Activated CD8-positive, alpha-beta memory T cell treated with anti-CD3 and anti-CD28 coated beads, Interleukin-2, amount 50 U/mL, for 4 hours (primary cell): ENCODE results near the gene KDM4C.
"Not testable (repeated sequence)": the region's sequence is repeated elsewhere in the genome, so short reads cannot be mapped to it uniquely, and the experiment has no call there.

ENCODE experiments used
- DNase-seq: peaks from one replicate; pipeline ENCODE4 v3.0.0-alpha.2; 2020

KDM4C gene

GRCh38 chr9:6986141-6986815, 228.5 kb downstream of the KDM4C start:
- DNase-seq, result no peak

GRCh38 chr9:6987381-6987780, 229.6 kb downstream of the KDM4C start:
- DNase-seq, result no peak

GRCh38 chr9:6991418-6991817, 233.6 kb downstream of the KDM4C start:
- no peak for DNase-seq

DNA sequence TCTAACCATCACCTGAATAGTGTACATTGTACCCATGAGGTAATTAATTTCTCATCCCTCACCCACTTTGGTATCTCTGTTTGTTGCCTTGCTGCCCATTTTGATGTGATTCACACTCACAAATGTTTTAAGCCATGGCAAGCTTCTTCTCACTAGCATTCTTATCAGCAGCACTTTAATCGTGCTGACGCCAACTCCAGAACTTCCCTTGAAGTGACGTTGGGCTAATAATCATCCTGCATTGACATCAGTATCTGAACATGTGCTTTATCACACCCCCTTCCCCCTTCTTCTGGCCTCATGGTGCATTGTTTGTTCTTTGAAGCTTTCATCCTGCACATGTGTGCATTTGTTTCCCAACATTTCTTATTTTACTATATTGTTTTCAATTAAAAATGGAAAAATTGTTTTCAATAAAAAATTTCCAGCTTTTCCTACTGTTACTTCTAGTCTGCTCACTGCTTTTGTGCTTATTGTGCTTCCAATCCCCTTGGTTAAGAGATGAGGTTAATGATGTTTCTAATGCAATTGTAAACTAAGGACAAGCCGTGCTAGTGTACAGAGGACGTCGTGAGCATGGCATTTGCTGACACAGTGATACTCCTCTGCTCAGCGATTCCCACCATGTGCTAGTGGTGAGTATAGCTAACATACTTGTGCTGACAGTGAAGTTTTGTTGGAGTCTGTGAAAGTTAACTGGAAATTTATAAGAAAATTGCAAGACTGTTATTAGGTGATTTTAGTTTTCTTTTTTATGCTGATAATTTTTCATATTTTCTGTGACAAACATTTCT, 238.5 kb downstream of the KDM4C start:
- no peak for DNase-seq

- DNase-seq, result no peak
Measured at GRCh38 chr9:6997330-6997729, 239.6 kb downstream of the KDM4C start.

DNA sequence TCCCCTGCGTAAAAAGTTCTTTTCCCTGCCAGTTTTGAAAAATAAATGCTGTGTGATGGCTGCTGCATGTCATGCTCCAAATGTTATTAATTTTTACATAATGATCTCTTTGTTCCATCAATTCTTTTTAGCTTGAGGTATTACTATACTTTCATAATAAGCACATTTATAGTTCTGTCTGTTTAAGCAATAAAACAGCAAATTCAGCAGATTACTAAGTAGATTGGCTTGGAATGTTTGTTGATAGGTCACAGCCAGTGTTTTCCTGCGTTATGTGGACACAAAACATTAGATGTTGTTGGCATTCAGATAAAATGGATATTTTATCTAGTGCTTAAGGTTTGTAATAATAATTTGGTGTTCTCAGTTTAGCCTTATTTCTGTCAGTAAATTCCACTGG, 242.0 kb downstream of the KDM4C start:
- no peak for DNase-seq

DNA sequence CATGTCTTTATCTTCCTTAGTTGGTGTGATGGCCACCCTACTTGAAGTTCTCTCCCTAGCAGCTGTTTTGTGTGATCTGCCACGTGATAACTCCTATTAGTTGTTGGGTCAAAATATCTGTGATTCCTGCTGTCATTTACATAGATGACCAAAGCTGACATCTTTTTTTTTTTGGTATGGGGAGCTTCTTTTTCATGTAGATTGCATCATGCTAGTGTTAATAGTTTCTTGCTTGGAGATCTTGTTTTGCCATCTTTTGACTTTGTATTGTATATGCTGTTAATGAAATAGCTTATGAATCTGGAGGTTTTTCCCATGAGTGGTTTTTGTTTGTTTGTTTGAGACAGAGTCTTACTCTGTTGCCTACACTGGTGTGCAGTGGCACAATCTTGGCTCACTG, 243.8 kb downstream of the KDM4C start:
- DNase-seq, result no peak

DNA sequence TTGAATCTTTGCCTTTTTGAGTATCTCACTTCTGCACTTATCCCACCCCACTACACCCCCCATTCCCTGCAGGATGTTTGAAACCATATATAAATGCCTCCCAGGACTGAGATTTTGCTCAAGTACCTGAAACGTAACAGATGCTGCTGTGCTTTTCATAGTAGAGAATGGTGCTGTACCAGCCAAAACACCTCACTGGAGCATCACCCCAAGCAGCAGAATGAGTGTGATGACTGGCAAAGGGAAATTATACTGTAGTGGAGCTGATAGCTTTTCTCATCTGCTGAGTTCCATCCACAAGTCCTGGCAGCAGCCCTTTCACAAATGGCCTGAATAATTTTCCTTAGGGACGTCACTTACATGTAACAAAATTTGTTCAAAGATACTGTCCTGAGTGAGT, 246.1 kb downstream of the KDM4C start:
- no peak for DNase-seq

DNA sequence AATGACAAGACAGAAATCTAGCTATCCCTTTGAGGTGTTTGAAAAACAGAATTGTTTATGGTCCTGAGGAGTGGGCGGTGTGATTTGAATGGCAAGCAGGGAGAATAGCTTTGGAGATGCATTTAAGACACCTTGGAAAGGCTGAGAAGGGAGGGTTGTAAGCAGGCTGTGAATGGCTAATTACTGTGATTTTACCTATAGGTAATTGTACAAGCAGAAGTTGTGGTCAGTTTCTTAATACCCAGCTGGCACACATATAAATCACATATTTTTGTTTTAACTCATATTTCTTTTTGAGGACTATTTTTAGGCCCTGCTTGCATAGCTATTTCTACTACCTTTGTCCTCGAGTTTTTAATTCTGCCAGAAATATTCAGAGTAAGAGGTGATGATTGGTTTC, 248.6 kb downstream of the KDM4C start:
- no peak for DNase-seq

GRCh38 chr9:7008411-7008810, 250.6 kb downstream of the KDM4C start:
- no peak for DNase-seq

DNA sequence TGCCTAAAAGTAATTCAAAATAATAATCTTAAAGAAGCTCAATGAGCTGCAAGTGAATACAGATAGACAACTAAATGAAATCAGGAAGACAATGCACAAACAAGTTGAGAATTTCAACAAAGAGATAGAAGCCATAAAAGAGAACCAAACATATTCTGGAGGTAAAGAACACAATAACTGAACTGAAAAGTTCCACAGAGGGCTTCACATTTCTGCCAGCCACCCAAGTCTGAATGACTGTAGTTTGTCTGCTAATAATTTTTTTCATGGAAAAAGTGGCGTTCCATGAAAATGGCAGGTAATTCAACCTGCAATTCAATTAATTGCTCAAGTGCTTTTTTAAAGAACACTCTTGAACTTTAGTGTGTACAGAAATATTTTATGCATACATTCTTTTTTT, 251.3 kb downstream of the KDM4C start:
- DNase-seq, result no peak

- DNase-seq, result no peak
Measured at GRCh38 chr9:7011395-7012067, 253.8 kb downstream of the KDM4C start.

DNA sequence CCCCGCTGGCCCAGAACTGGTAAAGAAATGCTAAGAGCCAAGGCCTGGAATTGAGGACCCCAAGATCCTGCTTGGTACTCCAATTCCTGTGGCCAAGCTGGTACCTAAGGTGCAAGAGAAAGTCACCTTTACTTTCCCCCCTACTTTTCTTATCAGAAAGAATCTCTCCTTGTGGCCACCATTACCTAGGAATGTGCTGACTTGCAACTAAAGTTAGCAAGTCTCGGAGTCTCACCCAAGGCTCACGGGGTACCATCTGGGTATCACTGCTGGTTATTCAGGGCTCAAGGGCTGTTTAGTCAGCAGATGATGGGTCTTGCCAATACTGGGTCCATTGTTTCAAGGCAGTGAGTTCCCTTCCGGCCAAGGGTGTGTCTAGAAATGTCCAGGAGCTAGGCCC, 270.2 kb downstream of the KDM4C start:
- DNase-seq, result no peak

DNA sequence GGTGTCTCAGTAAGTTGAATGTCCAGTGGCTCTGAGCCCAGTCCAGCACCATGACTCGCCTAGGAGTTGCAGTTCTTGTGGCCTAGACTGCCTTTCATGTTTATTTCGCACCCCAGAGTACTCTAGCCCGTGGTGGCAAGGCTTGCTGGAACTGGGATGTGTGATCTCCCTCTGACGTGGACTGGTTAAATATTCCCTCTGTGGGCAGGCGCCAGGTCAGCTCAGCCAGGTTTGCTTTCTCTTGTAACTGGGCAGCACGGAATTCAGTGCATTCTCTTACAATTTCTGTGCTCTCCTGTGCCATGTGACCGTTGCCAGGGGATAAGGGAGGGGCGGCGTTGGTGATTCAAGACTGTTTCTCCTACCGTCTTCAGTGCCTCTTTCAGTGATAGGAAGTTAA, 270.8 kb downstream of the KDM4C start:
- no peak for DNase-seq

DNA sequence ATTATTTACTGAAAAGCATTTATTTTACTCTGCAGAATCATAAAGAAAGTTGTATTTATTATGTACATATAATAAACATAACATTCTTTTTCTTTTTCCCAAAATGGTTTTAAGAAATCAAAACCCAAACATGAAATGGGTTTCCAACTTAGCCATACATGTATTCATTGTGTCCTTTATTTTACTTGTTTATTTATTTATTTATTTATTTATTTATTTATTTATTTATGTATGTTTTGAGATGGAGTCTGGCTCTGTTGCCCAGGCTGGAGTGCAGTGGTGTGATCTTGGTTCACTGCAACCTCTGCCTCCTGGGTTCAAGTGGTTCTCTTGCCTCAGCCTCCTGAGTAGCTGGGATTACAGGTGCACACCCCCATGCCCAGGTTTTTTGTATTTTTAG, 273.2 kb downstream of the KDM4C start:
- DNase-seq, result not testable (repeated sequence)

GRCh38 chr9:7033076-7034045, 275.6 kb downstream of the KDM4C start:
- DNase-seq, result no peak

DNA sequence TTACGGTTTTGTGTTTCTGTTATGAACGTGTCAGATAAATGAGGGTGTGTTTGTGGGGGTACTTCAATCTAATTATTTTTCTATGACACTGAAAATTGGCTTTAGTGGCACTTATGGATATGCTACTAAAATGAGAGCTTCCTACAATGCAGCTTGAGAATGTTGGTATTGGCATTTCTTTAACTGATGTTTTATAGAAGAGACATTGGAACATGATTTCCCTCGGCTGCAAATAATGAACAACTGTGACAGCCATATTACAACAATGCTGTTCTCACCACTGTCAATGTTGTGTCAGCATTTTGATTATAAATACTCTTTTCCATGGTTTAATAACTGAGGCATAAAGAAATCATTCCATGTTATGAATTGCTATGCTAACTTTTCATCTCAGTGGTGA, 279.4 kb downstream of the KDM4C start:
- DNase-seq, result no peak

DNA sequence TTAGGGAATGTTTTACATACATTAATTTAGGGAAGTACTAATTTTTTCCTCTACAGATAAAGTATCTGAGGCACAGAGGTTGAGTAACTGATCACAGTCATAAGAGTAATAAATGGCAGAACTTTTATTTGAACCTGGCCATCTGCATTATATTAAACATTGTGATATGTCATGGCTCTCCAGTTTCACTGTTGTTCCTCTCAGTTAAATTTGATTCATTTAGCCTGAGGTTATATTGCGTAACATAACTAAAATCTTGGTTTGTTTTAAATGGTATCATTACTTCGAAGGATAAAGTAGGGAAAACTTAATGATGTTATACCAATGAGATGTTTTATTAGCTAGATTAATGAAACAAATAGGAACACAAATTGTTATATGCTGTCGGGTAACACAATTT, 284.4 kb downstream of the KDM4C start:
- no peak for DNase-seq

DNA sequence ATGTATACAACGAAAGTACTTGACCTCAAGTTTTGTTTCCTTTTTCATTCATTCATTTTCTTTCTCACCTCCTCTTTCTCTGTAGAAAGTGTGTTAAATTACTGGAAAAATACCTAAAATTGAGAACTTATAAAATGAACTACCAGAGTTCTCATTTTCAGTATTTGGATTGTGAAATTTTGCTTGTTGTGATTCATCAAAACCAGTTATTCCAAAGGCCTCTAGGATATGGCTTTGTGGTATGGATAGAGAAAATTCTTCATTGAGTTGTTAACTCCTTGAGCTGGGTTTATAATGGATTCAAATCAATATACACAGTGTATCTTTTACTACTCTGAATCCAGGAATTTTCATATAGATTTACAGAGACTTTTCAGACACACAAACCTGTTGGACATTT, 287.6 kb downstream of the KDM4C start:
- DNase-seq, result no peak

GRCh38 chr9:7051711-7052110, 293.9 kb downstream of the KDM4C start:
- DNase-seq, result no peak

- no peak for DNase-seq
Measured at GRCh38 chr9:7053903-7054302, 296.1 kb downstream of the KDM4C start.

- DNase-seq, result no peak
Measured at GRCh38 chr9:7055171-7055903, 297.6 kb downstream of the KDM4C start.
